Nephron progenitor cell (in vitro differentiated cells): ENCODE measurements around the gene FURIN.
"Not testable (repeated sequence)": the region's sequence is repeated elsewhere in the genome, so short reads cannot be mapped to it uniquely, and the experiment has no call there.

Experiments used
- DNase-seq: peaks from one replicate; pipeline ENCODE4 v3.0.0; 2021
- H3K27ac Mint-ChIP-seq: 2 replicates; pipeline ENCODE4 v1.8.0; 2021; ENCODE audit warnings: mild to moderate bottlenecking, moderate library complexity, mixed read lengths
- H3K27me3 Mint-ChIP-seq: 2 replicates; pipeline ENCODE4 v1.8.0; 2021; ENCODE audit warnings: mild to moderate bottlenecking, low read depth, mixed read lengths; ENCODE audit not compliant: poor library complexity
- H3K36me3 Mint-ChIP-seq: 2 replicates; pipeline ENCODE4 v1.8.0; 2021; ENCODE audit warnings: low read depth, mixed read lengths
- H3K4me1 Mint-ChIP-seq: 2 replicates; pipeline ENCODE4 v1.8.0; 2021; ENCODE audit warnings: mixed read lengths
- H3K4me3 Mint-ChIP-seq: 2 replicates; pipeline ENCODE4 v1.8.0; 2021; ENCODE audit warnings: mild to moderate bottlenecking, moderate library complexity, mixed read lengths
- H3K9me3 Mint-ChIP-seq: 2 replicates; pipeline ENCODE4 v1.8.0; 2021; ENCODE audit warnings: mild to moderate bottlenecking, moderate library complexity, mixed read lengths
- CTCF ChIP-seq: fragments of 200-600 bp; sonication (generic); IDR thresholded peaks from 2 replicates; pipeline ENCODE4 v1.5.0; 2021; ENCODE audit warnings: antibody characterized with exemption

Gene FURIN

GRCh38 chr15:90916461-90916860 lies 48.1 kb downstream of the FURIN start:
- H3K4me1 Mint-ChIP-seq: peaks cover 16% of the 10 kb centered on the region
- DNase-seq: no peak
- no peak overlapping the region for H3K27ac Mint-ChIP-seq
- no peak overlapping the region for H3K4me3 Mint-ChIP-seq
- H3K9me3 Mint-ChIP-seq: no peaks in the 10 kb centered on the region
- H3K36me3 Mint-ChIP-seq: peaks cover 45% of the 10 kb centered on the region
- no peak for TF ChIP-seq CTCF
- peaks cover 4% of the 10 kb centered on the region for H3K27me3 Mint-ChIP-seq

GRCh38 chr15:90917569-90917968 lies 49.2 kb downstream of the FURIN start:
- Mint-ChIP-seq H3K4me3 (no peak overlapping the region), H3K9me3 (no peaks in the 10 kb centered on the region), H3K36me3 (peaks cover 45% of the 10 kb centered on the region), H3K4me1 (peaks cover 16% of the 10 kb centered on the region), H3K27me3 (peaks cover 4% of the 10 kb centered on the region), H3K27ac (no peak overlapping the region)
- TF ChIP-seq CTCF: no peak
- no peak for DNase-seq

- Mint-ChIP-seq H3K9me3 (no peaks in the 10 kb centered on the region), H3K27ac (peak overlapping the region; percentile 93), H3K36me3 (peaks cover 42% of the 10 kb centered on the region), H3K4me3 (no peak overlapping the region), H3K27me3 (peaks cover 4% of the 10 kb centered on the region), H3K4me1 (peaks cover 16% of the 10 kb centered on the region)
- TF ChIP-seq CTCF: no peak
- DNase-seq: no peak
These were observed 49.8 kb downstream of the FURIN start for GRCh38 chr15:90918034-90918788.

- Mint-ChIP-seq H3K27ac (no peak overlapping the region), H3K4me1 (peaks cover 16% of the 10 kb centered on the region), H3K27me3 (peaks cover 4% of the 10 kb centered on the region), H3K4me3 (no peak overlapping the region), H3K36me3 (peaks cover 39% of the 10 kb centered on the region), H3K9me3 (no peaks in the 10 kb centered on the region)
- TF ChIP-seq CTCF: no peak
- DNase-seq: no peak
These were observed 50.4 kb downstream of the FURIN start for GRCh38 chr15:90918835-90919234.

- no peaks in the 10 kb centered on the region for H3K9me3 Mint-ChIP-seq
- peaks cover 28% of the 10 kb centered on the region for H3K36me3 Mint-ChIP-seq
- TF ChIP-seq CTCF: no peak
- DNase-seq: no peak
- peaks cover 4% of the 10 kb centered on the region for H3K27me3 Mint-ChIP-seq
- no peaks in the 10 kb centered on the region for H3K4me1 Mint-ChIP-seq
- no peak overlapping the region for H3K4me3 Mint-ChIP-seq
- H3K27ac Mint-ChIP-seq: no peak overlapping the region
These were observed 53.5 kb downstream of the FURIN start for GRCh38 chr15:90921887-90922286.

GRCh38 chr15:90922712-90923322 lies 54.4 kb downstream of the FURIN start:
- H3K36me3 Mint-ChIP-seq: peaks cover 24% of the 10 kb centered on the region
- not testable (repeated sequence) for H3K4me3 Mint-ChIP-seq, H3K27me3 Mint-ChIP-seq, DNase-seq, H3K27ac Mint-ChIP-seq, H3K4me1 Mint-ChIP-seq, H3K9me3 Mint-ChIP-seq
